Prostate gland (tissue), 2 donors: Measurements from ENCODE around the gene C20orf202. TPM values are rescaled to one million over a fixed set of nuclear protein-coding genes. Genes with fewer than 3 reads are reported as not detected.

Experiments used
- DNase-seq: peaks from one replicate; pipeline ENCODE4 v3.0.0-alpha.2; 2019; ENCODE audit warnings: low spot score
- H3K27ac ChIP-seq, 2 donors: fragments of 200-600 bp; sonication (generic); 2 replicates each; pipeline ENCODE4 v1.5.1; 2017 to 2019
- H3K27me3 ChIP-seq: fragments of 200-600 bp; sonication (generic); replicated peaks from 2 replicates; pipeline ENCODE4 v1.5.1; 2019; ENCODE audit not compliant: insufficient read depth
- H3K36me3 ChIP-seq, 2 donors: fragments of 200-600 bp; sonication (generic); 1 replicate in 1 of 2; 2 replicates in 1 of 2; pipeline versions ENCODE4 v1.5.1 to v1.8.1; 2017 to 2019
- H3K4me1 ChIP-seq: fragments of 200-600 bp; sonication (generic); replicated peaks from 2 replicates; pipeline ENCODE4 v1.5.1; 2019
- H3K4me3 ChIP-seq, 2 donors: fragments of 200-600 bp; sonication (generic); 2 replicates each; pipeline ENCODE4 v1.5.1; 2017 to 2019
- H3K9me3 ChIP-seq: fragments of 200-600 bp; sonication (generic); 2 replicates; pipeline ENCODE4 v1.5.1; 2017
- CTCF ChIP-seq, 4 experiments: fragments of 200-600 bp in 2 of 4; fragments of 450-650 bp in 2 of 4; sonication (generic) in 2 of 4; IDR thresholded peaks; 1 replicate in 3 of 4; 2 replicates in 1 of 4; pipeline ENCODE4 v1.5.1; 2016 to 2019; ENCODE audit warnings: antibody characterized with exemption in 4 of 4, mild to moderate bottlenecking in 2 of 4, moderate library complexity in 2 of 4
- POLR2A ChIP-seq: fragments of 450-650 bp; IDR thresholded peaks from one replicate; pipeline ENCODE4 v1.6.1; 2016; ENCODE audit warnings: antibody characterized with exemption, mild to moderate bottlenecking
- POLR2AphosphoS5 ChIP-seq: sonication (generic); formaldehyde crosslinking; IDR thresholded peaks from one replicate; pipeline ENCODE4 v1.6.1; 2017; ENCODE audit warnings: antibody characterized with exemption
- WGBS: methylation state at CpG from one replicate; pipeline ENCODE4 v1.1.5; 2018; 5-methylcytosine and 5-hydroxymethylcytosine counted together
- intact Hi-C: fragments of 100-400 bp; cut with DNase I; formaldehyde crosslinking; loops from one replicate; pipeline ENCODE4 v1.14.2; 2022
- total RNA-seq, 2 donors: library from RNA; depleted of rRNA; stranded (reverse); fragments of >200 nt; gene quantifications; one replicate each; pipeline ENCODE4 v1.1.0, GENCODE V29; 2016

Gene C20orf202
- total RNA-seq, 2 donors from 2014 or later: not detected

- Histone ChIP-seq H3K4me3 (no peak overlapping the region), H3K9me3 (no peaks in the 10 kb centered on the region), H3K4me1 (no peaks in the 10 kb centered on the region), H3K36me3 (no peaks in the 10 kb centered on the region), H3K27ac (no peak overlapping the region), H3K27me3 (no peaks in the 10 kb centered on the region)
- WGBS: 59% methylated on average over 5 of the region's 5 CpGs
- intact Hi-C loops: loop anchor here (10.0 kb wide), 1 partner anchor 395 kb away; no protein-coding TSS in a partner anchor
- no peak for DNase-seq
- TF ChIP-seq CTCF (IDR thresholded peaks at IDR 0.05): no peak
- no peak for TF ChIP-seq POLR2A
- no peak for TF ChIP-seq POLR2AphosphoS5
Observed at GRCh38 chr20:1209447-1210387, 6.5 kb downstream of the C20orf202 start.

GRCh38 chr20:1210501-1210900, 7.2 kb downstream of the C20orf202 start:
- no peak overlapping the region for H3K4me3 ChIP-seq
- intact Hi-C loops: loop anchor here (10.0 kb wide), 1 partner anchor 396 kb away; no protein-coding TSS in a partner anchor
- no peak overlapping the region for H3K27ac ChIP-seq
- 96% methylated on average over 1 of the region's 1 CpG for WGBS
- DNase-seq: no peak
- H3K4me1 ChIP-seq: no peaks in the 10 kb centered on the region
- H3K9me3 ChIP-seq: no peaks in the 10 kb centered on the region
- no peaks in the 10 kb centered on the region for H3K36me3 ChIP-seq
- no peaks in the 10 kb centered on the region for H3K27me3 ChIP-seq
- TF ChIP-seq CTCF (IDR thresholded peaks at IDR 0.05) (no peak), POLR2A (no peak), POLR2AphosphoS5 (no peak)

- Histone ChIP-seq H3K27ac (no peak overlapping the region), H3K9me3 (no peaks in the 10 kb centered on the region), H3K36me3 (no peaks in the 10 kb centered on the region), H3K27me3 (no peaks in the 10 kb centered on the region), H3K4me3 (no peak overlapping the region), H3K4me1 (no peaks in the 10 kb centered on the region)
- TF ChIP-seq CTCF (IDR thresholded peaks at IDR 0.05) (no peak), POLR2A (no peak), POLR2AphosphoS5 (no peak)
- intact Hi-C loops: loop anchor here (10.0 kb wide), 1 partner anchor 397 kb away; no protein-coding TSS in a partner anchor
- DNase-seq: no peak
Observed at GRCh38 chr20:1212023-1212422, 8.8 kb downstream of the C20orf202 start.

GRCh38 chr20:1212607-1213396, 9.5 kb downstream of the C20orf202 start:
- intact Hi-C loops: loop anchor here (10.0 kb wide), 1 partner anchor 398 kb away; no protein-coding TSS in a partner anchor
- Histone ChIP-seq H3K4me1 (no peaks in the 10 kb centered on the region), H3K27ac (no peak overlapping the region), H3K9me3 (no peaks in the 10 kb centered on the region), H3K27me3 (no peaks in the 10 kb centered on the region), H3K4me3 (no peak overlapping the region), H3K36me3 (no peaks in the 10 kb centered on the region)
- 13% methylated on average over 21 of the region's 21 CpGs for WGBS
- peak; percentile 23 to 72 (median 56) for TF ChIP-seq CTCF (IDR thresholded peaks at IDR 0.05)
- TF ChIP-seq POLR2AphosphoS5: no peak
- peak; percentile 67 for DNase-seq
